Transverse colon (tissue), 3 donors: Measurements from ENCODE around the gene AACS.

ENCODE experiments used
- CTCF ChIP-seq, 5 experiments: fragments of 200-600 bp in 3 of 5; fragments of 450-650 bp in 2 of 5; sonication (generic) in 3 of 5; IDR thresholded peaks; 1 replicate in 2 of 5; 2 replicates in 3 of 5; pipeline ENCODE4 v1.5.1; 2016 to 2017; ENCODE audit warnings: antibody characterized with exemption in 5 of 5, inconsistent platforms in 3 of 5, mild to moderate bottlenecking in 2 of 5, moderate library complexity in 1 of 5
- POLR2A ChIP-seq: fragments of 450-650 bp; IDR thresholded peaks from one replicate; pipeline ENCODE4 v1.6.1; 2016; ENCODE audit warnings: antibody characterized with exemption, mild to moderate bottlenecking, moderate library complexity

GRCh38 chr12:125089626-125090025, 24.4 kb downstream of the AACS start:
- no peak for TF ChIP-seq POLR2A
- TF ChIP-seq CTCF (IDR thresholded peaks at IDR 0.05): no peak
